NB4 (cell line): ENCODE measurements around the gene GNG7.

Source experiments
- CTCF ChIP-seq: IDR thresholded peaks from one replicate; pipeline ENCODE4 v1.5.1; 2012; ENCODE audit warnings: low read depth, low read length
- MAX ChIP-seq: IDR thresholded peaks from 2 replicates; pipeline ENCODE4 v1.6.1; 2011; ENCODE audit warnings: low read depth, low read length
- MYC ChIP-seq: IDR thresholded peaks from 2 replicates; pipeline ENCODE4 v1.6.1; 2011; ENCODE audit warnings: low read depth, low read length
- POLR2A ChIP-seq: IDR thresholded peaks from 2 replicates; pipeline ENCODE4 v1.6.1; 2011; ENCODE audit warnings: mild to moderate bottlenecking; ENCODE audit not compliant: insufficient read length; ENCODE audit errors: extremely low read depth

GRCh38 chr19:2512523-2513431 is 189.7 kb downstream of the GNG7 start:
- TF ChIP-seq POLR2A (no peak), CTCF (no peak), MAX (no peak), MYC (no peak)
